Fibroblast of peridontal ligament (primary cell): ENCODE results near the gene GPC6.

Experiments
- DNase-seq: peaks from one replicate; pipeline ENCODE4 v3.0.0-alpha.2; 2010; ENCODE audit errors: extremely low read depth

The GPC6 gene

GRCh38 chr13:94399812-94400211 lies 1173.2 kb downstream of the GPC6 start:
- no peak for DNase-seq

- DNase-seq = no peak
Observed at GRCh38 chr13:94400874-94401273, 1174.3 kb downstream of the GPC6 start.

GRCh38 chr13:94408314-94409036 lies 1181.9 kb downstream of the GPC6 start:
- DNase-seq = no peak

GRCh38 chr13:94411747-94412146 lies 1185.1 kb downstream of the GPC6 start:
- no peak for DNase-seq

- DNase-seq = no peak
Observed at GRCh38 chr13:94412870-94413597, 1186.4 kb downstream of the GPC6 start.

GRCh38 chr13:94413598-94413944 lies 1187.0 kb downstream of the GPC6 start:
- DNase-seq = no peak

- no peak for DNase-seq
Observed at GRCh38 chr13:94414141-94414540, 1187.5 kb downstream of the GPC6 start.

- no peak for DNase-seq
Observed at GRCh38 chr13:94414708-94415107, 1188.1 kb downstream of the GPC6 start.

GRCh38 chr13:94415500-94416237 lies 1189.1 kb downstream of the GPC6 start:
- no peak for DNase-seq

- DNase-seq = no peak
Observed at GRCh38 chr13:94416454-94417080, 1190.0 kb downstream of the GPC6 start.

GRCh38 chr13:94417294-94417693 lies 1190.7 kb downstream of the GPC6 start:
- DNase-seq = no peak

GRCh38 chr13:94419304-94419924 lies 1192.8 kb downstream of the GPC6 start:
- peak; percentile 34 for DNase-seq

- no peak for DNase-seq
Observed at GRCh38 chr13:94419925-94420305, 1193.3 kb downstream of the GPC6 start.

- DNase-seq = no peak
Observed at GRCh38 chr13:94427313-94427953, 1200.8 kb downstream of the GPC6 start.

- peak; percentile 57 for DNase-seq
Observed at GRCh38 chr13:94431574-94431973, 1205.0 kb downstream of the GPC6 start.

- no peak for DNase-seq
Observed at GRCh38 chr13:94431987-94432386, 1205.4 kb downstream of the GPC6 start.

GRCh38 chr13:94433055-94433961 lies 1206.7 kb downstream of the GPC6 start:
- DNase-seq = no peak

GRCh38 chr13:94435604-94436226 lies 1209.1 kb downstream of the GPC6 start:
- peak; percentile 76 for DNase-seq

- no peak for DNase-seq
Observed at GRCh38 chr13:94444826-94445225, 1218.2 kb downstream of the GPC6 start.

- no peak for DNase-seq
Observed at GRCh38 chr13:94454334-94454733, 1227.7 kb downstream of the GPC6 start.
